GM19438 (cell line): ENCODE results near the gene CDK19.
"Not testable (repeated sequence)": the region's sequence is repeated elsewhere in the genome, so short reads cannot be mapped to it uniquely, and the experiment has no call there.

Source experiments
- ATAC-seq: cut with Tn5 transposase; IDR thresholded peaks from one replicate; pipeline ENCODE4 v1.9.1; 2021; ENCODE audit warnings: low read depth; ENCODE audit not compliant: unreplicated experiment

The CDK19 gene

DNA sequence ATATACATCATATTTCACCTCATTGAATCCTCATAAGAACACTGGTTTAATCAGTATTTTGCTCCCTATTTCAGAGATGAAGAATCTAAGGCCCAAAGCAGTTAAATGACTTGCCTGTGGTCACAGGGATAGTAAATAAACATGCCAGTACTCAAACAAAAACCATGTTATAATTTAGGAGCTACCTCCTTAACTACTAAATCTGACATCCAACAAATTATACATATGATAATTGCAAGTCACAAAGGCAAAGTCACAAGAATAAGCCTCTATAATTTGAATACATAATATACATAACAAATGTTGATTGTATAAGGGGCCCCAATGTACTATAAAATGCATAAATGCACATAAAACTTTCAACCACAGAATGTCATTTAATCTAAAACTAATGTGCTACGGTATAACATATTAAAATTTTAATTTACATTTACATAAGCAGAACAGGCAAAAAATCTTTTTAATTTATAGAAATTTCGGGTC, 181.5 kb downstream of the CDK19 start:
- no peak for ATAC-seq

DNA sequence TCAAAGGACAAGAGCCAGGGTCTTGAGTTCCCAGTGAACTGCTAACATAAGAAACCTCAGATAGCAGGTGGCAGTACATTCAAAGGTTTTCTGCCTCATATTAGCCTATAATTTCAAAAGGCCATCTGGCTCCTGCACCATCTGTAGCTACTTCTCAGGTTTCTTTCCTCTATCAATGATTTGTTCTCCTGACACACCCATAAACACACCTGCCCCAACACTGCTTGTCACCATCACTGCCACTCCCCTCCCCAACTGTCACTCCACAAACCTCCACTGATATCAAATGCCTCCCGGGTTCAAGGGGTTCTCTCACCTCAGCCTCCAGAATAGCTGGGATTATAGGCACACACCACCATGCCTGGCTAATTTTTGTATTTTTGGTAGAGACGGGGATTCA, 186.1 kb downstream of the CDK19 start:
- ATAC-seq: no peak

DNA sequence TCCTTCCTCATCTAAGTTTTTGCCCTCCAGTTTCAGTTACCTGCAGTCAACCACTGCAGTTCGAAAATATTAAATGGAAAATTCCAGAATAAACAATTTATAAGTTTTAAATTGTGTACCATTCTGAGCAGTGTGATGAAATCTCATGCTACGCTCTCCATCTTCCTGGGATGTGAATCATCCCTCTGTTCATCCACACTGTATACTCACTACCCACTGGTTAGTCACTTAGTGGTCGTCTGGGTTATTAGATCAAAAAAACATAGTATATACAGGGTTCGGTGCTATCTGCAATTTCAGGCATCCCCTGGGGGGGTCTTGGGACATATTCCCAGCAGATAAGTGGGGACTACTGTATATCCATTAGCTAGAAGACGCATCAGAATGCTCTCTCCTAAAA, 186.9 kb downstream of the CDK19 start:
- ATAC-seq: no peak

DNA sequence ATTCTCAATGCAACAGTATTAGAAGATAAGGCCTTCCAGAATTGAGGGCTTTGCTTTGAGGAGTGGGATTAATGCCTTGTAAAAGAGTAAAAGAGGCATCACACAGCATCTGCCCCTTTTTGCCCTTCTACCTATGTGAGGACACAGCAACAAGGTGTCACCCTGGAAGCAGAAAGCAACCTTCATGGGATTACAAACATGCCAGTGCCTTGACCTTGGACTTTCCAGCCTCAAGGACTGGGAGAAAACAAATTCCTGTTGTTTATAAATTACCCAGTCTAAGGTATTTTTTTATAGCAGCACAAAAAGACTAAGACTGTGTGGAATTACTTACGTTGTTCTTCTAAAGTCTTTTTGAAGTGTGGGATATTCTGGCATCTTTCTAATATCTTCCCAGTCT, 188.8 kb downstream of the CDK19 start:
- no peak for ATAC-seq

DNA sequence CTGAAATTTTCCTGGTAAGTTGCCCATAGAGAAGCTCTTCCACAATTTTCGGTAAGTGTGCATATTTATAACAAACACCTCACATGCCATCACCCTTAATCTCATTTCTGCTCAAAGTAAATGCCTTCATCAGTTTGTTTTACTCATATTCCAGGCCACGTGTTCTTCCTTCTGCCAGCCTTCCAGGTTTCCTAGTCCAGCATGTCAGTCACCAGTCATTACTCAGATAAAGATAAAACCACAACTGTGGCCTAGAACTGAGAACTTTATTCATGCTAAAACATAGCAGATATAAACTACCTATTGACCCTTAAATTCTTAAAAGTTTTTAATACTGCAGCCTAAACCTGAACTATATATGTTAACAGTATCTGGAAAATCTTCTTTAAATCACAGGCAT, 189.4 kb downstream of the CDK19 start:
- ATAC-seq: no peak

DNA sequence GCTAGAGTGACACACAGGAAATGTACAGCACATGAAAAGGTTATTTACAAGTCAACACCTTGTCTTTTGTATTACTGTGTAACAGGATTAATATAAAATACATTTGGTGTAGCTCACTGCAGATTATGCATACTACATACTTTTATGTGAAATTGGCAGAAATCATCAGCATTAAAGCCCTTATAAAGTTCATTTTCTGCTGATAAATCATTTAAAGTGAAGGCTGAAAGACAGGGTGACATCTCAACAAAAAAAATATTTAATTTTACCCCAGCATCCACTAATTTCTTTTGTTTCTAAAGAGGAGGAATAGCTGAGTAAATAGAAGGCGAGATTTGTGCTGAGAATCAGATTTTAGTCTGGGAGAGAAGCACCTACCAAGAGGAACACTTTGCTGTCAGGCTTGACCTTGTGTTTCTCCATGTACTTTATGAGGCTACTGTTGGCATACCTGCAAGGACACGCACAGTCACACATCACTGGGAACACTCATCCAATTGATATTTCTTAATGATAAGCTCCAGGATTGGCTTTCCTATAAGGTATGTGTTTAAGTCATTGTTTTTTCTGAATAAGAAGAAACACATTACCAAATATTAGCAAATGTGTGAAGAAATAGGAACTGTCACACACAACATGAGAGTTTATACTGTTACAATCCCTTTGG, 192.2 kb downstream of the CDK19 start:
- ATAC-seq: no peak

DNA sequence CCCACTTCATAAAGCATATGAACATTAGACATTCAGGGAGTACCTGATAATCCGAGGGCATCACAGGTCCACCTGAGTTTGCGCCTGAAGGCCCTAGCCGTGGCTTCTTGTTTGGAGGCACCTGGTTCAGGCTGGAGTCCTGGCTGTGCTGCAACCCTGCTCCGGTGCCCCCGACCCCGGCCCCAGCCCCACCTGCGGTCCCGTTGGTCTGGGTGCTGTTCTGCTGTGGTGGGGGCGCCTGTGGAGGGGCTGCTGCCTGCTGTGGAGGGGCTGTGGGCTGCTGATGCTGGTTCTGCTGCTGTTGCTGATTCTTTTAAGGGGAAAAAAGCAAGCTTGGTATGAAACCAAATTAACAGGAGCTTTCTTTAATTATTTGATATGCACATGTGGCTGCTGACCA, 194.2 kb downstream of the CDK19 start:
- ATAC-seq: no peak

DNA sequence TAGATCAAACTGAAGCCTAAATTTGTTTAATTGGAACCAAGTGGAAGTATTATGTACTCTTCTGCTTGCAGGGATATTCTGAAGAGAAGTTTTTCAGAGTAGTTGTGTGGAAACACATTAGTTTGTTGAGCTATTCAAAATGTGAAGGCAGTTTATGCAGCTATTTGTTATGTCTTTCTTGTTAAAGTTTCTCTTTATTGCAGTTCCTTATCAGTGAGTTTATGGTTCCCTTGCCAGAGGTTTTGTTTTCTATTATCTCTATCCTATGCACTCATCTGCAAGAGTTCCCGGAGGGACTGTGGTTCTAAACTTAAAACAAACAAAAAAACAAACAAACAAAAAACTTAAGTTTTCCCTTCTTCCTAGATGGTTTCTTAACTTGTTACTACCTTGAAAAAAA, 195.2 kb downstream of the CDK19 start:
- no peak for ATAC-seq

DNA sequence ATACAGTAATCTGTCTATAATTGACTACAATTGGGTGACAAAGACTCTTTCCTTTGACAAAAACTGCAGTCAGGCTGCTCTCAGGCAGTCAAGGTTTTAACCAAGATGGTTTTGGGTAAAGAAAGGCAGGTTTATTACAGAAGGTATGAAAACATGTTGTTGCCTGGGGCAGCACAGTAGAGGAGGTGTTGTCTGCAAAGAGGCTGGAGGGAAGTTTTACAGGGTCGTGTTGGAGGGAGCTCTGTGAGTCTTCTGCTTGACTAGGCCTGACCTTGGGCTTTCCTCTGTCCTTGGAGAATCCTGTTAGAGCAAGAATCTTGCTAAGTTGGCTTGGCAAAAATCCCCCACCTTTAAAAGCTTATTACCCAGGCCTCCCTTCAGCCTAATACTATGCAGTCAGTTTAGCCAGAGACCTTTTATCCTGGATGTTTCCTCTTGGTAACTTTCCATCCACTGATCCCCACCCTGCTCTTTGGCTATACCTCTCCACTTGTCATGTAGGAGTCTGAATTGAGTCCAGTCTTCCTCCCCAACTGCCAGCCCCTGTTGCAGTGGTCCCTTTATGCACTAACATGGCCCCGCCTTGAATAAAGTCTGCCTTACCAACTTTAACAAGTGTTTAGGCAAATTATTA, 195.9 kb downstream of the CDK19 start:
- no peak for ATAC-seq

DNA sequence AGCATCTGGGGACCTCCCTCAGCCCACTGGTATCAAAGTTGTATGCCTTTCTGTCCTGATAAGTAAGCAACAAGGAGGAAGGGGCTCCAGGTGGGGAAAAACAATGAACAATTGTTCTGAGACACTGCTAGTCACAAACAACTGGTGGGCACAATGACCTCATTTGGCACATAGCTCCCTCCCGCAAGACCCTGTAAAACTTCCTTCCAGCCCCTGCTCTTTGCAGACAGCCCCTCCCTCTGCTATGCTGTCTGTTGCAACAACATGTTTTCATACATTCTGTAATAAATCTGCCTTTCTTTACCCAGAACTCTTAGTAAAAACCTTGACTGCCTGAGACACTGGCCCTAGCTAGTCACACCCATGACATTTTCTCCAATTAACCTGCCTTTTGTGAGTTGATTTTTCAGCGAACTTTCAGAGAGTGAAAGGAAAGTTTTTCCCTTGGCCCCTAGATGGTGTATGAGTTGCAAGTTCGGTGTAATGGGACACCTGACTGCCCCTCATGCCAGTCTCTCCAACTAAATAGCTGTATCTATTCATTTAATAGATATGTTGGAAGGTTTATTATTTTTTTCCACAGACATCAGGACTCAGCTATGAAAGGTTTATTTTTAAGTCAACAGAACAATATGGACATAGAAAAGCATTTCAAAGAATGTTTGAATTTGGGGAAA, 196.5 kb downstream of the CDK19 start:
- no peak for ATAC-seq

DNA sequence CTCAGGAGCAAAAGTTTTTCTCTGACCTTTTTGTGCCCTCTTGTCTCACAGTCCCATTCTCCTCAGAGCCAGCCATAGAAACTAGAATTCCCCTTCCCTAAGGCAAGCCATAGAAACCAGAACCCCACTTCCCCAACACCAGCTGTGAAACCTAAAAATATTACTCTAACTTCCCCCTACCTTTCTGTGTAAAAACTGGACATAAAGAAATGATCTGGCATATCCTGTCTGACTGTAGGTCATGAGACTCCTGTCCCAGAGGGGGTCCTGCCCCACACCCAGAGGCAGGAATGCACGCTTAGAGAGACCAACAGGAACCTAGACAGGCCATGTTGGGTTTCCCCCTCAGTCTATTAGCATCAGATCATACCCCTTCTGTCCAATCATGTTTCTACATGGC, 198.2 kb downstream of the CDK19 start:
- ATAC-seq: peak; percentile 66

DNA sequence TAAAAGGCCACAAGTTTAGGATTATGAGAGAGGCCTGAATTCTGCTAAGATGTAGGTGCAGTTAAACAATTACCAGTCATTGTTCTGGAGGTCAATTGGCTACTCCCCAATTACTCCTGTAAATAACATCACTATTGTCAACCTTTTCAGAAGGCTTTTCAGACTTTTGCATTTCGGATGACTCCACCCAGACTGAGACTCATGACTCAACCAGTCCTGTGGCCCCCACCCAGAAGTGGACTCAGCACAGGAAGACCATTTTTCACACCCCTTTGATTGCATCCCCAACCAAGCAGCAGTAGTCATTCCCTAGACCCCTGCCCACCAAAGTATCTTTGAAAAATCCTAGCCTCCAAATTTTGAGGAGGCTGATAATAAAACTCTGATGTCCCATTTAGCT, 199.5 kb downstream of the CDK19 start:
- ATAC-seq: no peak

DNA sequence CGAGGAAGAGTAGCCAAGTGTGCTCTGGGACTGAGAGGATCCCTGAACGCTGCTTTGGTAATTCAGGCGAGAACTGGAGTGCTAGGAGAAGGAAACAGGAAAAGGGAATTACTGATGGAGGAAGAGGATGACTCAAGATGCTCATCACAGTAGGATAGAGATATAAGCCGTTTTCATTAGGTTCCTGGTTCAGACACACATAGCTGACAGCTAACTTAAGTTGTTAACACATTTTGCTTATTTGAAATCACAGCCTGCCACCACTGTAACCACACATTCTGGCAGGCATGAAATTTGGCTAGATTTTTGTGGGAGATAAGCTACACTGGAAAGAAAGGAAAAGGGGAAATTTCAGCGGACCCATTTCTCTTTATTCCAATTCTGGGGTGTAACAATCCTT, 200.7 kb downstream of the CDK19 start:
- no peak for ATAC-seq

DNA sequence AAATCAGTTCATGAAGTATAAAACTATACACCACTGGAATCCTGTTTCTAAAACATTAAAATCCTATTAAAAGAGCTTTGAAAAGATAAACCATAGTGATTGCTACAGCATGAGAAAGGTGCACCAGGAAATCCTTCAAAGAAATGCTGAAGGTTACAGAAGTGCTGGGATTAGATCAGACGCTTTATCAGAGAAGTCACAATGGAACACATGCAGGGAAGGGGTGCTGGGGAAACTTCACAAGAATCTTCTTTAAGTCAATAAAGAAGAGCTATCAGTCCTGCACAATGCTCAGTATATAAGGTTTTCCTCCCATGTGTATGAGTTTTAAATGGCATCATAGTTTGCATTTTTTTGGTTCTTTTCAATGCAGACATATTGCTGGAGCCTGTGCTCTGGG, 201.2 kb downstream of the CDK19 start:
- no peak for ATAC-seq

DNA sequence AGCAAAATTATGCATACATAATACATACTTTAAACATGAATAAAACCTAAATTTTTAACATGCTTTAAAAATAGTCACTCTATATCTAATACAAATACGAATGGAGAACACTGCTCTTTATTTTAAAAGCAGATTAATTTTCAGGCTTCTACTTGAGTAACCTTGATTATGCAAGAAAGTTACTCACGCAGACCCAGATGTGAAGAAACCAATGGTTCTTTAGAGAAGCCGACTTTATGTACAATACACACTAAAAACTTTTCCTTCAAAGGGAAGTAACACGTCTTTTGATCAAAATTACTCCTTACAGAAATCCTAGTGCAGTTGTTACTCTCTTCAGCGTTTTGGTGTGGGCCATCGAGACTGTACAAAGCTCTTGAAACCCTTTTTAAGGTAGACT, 201.9 kb downstream of the CDK19 start:
- ATAC-seq: no peak

DNA sequence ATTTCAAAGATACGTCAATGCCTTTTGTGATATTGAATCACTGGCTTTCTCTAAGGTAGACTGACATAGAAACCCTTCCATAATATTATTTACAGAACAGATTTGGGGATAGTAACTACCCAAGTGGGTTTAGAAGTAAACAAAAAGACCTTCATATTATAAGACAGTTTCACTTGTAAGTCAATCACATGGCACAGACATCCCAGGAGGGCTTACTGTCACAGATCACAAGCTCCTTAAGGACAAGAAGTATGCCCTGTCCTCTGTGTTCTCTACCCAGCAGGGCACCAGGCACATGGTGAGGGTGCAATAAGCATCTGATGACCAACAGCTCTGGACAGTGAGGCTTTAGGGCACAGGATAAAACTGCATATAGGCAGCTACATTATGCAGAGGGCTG, 203.0 kb downstream of the CDK19 start:
- no peak for ATAC-seq

DNA sequence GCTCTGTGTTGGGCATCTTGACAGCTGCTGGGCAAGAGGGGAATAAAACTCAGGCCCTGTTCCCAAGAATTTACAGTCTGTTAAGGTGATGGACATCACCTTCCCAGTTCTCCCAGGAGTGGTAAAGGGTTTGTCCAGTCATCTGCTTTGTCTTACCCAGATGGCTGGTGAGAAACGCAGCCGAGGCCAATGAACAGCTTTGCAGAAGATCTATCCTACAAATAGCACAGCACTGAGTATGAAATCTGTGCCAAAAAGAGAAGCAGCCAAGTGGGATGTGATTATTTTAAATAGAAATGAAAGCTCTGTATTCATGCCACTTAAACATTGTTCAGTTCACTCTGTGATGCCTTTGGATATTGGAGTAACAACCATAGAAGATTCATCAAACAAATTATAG, 206.2 kb downstream of the CDK19 start:
- ATAC-seq: no peak

DNA sequence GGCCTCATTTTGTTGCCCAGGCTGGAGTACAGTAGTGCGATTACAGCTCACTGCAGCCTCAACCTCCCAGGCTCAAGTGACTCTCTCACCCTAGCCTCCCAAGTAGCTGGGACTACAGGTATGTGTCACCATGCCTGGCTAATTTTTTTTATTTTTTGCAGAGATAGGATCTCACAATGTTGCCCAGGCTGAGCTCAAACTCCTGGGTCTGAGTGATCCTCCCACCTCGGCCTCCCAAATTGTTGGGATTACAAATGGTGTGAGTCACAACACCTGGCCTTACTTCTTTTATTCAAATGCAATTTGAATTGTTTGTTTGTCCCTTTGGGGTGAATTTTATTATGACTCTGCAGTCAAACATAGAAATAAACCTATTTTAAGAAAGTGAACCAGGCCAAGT, 207.1 kb downstream of the CDK19 start:
- no peak for ATAC-seq

DNA sequence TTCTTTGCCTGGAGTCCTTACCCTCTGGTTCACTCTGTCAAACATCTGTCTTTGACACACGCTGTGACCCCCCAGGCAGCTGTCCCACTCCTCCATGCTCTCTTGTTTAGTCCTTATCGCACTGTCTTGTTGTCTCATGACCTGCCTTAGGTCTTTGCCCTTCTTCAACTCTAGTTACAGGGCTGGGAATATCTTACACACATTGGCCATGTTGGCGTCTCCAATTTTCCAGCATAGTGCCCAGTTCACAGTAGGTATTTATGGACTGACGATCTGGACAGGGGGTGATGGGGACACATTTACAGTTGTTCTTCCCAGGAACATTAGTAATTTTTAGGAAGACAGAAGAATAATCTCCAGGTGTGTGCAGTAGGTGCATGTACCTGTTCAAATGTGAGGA, 209.1 kb downstream of the CDK19 start:
- ATAC-seq: no peak

DNA sequence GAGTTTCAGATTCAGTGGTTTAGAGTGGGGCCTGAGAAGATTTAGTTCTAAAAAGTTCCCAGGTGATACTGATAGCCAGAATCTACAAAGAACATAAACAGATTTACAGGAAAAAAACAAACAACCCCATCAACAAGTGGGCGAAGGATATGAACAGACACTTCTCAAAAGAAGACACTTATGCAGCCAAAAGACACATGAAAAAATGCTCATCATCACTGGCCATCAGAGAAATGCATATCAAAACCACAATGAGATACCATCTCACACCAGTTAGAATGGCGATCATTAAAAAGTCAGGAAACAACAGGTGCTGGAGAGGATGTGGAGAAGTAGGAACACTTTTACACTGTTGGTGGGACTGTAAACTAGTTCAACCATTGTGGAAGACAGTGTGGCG, 214.6 kb downstream of the CDK19 start:
- not testable (repeated sequence) for ATAC-seq

DNA sequence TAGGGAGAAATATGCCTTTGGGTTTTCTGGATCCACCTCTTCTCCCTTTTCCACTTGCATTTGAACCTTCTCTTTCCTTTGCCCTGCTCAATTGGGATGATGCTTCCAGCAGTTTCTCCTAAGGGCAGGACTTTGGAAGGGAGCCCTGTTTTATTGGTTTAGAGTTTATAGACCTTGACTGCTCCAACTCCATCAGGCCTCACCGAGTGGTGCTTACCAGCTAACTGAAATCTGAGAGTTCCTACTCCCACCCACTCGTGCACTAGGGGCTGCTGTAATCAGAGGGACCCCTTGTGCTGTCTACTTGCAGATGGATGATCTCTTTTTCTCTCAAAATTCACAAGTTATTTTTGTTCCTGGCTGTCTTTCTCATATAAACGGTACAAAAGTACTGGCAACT, 217.5 kb downstream of the CDK19 start:
- ATAC-seq: no peak

DNA sequence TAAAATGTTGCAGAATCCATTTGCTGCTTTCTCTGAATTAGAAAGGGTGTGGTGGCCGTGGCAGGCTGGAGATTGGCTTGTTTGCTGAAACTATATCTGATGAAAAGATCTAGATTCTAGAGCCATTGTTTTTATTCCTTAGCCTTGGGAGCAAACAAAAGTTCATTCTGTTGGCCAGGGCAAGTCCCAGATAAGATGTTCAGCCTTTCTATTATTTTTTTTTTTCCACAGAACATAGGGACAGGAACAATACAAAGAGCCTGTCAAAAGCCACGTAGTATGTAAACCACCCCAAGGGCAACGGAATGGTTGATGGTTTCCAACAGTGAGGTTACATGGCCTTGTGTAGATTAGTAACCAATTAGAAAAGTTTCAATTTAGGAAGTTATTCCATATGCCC, 218.9 kb downstream of the CDK19 start:
- no peak for ATAC-seq
